GM18868 (cell line): ENCODE results near the gene LIX1L.
"Not testable (repeated sequence)": the region's sequence is repeated elsewhere in the genome, so short reads cannot be mapped to it uniquely, and the experiment has no call there.

Source experiments
- ATAC-seq: cut with Tn5 transposase; IDR thresholded peaks from one replicate; pipeline ENCODE4 v1.9.1; 2021; ENCODE audit warnings: mild to moderate bottlenecking, moderate library complexity; ENCODE audit not compliant: unreplicated experiment

LIX1L gene

GRCh38 chr1:145937436-145937835 is 20.4 kb downstream of the LIX1L start:
- no peak for ATAC-seq

DNA sequence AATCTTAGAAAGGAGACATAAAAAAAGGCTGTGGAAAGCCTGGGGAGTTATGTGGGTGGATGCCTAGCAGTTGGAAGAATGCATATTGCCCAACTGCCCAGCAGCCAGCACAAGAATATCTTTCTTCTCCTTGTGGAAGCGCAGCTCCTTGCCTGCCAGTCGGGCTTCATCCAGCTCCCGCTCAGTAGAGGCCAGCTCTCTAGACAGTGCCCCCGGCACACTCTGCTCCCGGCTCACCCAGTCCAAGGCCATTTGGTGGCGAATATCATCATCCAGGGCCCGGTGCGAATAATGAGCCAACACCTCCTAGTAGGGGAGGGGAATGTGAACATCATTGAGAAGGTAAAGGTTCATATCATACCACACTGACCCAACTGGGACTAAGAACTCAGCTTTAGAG is 21.6 kb downstream of the LIX1L start:
- ATAC-seq = no peak

- no peak for ATAC-seq
Measured at GRCh38 chr1:145935708-145936107, 22.1 kb downstream of the LIX1L start.

- ATAC-seq = not testable (repeated sequence)
Measured at GRCh38 chr1:145932522-145933009, 25.3 kb downstream of the LIX1L start.

DNA sequence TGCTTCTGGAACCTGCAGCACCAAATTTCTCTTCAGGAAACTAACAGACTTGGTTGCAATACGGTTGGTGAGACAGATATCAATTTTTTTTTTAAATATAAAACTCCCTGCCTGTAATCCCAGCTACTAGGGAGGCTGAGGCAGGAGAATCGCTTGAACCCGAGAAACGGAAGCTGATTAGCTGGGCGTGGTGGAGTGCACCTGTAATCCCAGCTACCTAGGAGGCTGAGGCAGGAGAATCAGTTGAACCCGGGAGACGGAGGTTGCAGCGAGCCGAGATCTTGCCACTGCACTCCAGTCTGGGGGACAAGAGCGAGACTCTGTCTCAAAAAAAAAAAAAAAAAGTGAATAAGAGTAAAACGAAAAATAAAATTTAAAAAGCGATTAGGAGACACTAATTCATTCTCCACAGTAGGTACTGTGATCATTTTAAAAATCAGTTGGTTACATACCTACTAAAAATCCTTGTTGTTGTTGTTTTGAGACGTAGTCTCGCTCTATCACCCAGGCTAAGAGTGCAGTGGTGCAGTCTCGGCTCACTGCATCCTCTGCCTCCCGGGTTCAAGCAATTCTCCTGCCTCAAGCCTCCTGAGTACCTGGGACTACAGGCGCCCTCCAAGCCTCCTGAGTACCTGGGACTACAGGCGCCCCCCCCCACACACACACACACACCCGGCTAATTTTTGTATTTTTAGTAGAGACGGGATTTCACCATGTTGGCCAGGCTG is 29.7 kb downstream of the LIX1L start:
- no peak for ATAC-seq

DNA sequence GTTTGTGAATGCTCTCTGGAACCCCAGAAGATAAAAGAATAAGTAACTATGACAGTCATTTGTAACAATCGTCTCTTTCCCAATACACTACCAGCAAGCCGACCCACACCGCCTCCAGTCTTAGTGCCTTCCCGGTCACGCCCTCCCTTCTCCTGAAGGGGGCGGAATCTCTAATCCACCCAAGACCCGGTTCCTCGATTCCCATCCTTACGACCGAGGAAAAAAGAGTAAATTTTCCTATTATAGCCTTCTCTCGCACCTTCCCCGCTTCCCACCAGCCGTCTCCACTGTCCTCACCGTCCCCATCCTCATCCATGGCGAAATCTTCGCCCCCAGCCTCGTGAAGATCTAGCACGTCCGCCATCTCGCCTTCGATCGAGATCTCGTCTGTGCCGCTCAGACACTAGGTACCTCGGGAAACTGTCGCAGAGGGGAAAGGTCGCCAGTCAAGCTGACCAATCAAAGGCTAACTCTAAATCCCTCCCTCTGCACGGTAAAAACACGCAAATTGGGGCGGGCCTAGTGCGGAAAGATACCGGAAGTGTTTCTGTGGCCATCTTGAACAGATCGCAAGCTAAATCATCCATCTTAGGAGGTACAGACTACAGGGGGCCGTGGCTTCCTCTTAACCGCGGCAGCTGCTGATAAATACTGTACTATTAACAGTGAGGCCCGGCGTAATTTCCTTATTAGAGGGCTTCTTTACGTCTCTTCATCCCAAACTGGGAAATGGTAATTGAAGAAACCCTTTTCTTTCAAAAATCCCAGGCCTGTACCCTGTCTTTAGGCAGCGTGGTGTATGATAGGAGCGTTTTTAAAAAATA is 30.5 kb downstream of the LIX1L start, which contains the start of gene RBM8A:
Gene RBM8A, minus strand, starts transcription at position 422 of the 824 bp plus-strand sequence. Its CDS starts 58 bp downstream, at position 364.
- peak; percentile 97 for ATAC-seq

- ATAC-seq = no peak
Measured at GRCh38 chr1:145926686-145927062, 31.1 kb downstream of the LIX1L start.

DNA sequence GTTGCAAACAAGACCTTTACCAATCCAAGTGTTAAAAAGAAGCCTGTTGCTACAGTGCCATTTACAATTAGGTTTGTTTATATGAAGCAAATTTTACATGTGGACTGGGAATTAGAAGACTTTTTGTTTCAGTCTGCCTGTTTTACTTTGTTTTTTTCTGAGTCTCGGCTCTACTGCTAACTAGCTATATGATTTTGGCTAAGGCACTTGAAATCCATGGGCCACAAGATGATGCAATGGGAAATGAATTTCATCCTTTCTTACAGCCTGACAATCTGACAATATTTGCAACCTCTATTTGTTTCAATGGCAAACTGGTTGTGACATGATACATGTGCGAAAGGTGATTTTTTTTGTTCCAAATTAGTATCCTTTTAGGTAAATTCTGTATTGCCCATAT is 35.6 kb downstream of the LIX1L start:
- ATAC-seq = no peak

GRCh38 chr1:145920297-145920696 is 37.5 kb downstream of the LIX1L start:
- not testable (repeated sequence) for ATAC-seq

DNA sequence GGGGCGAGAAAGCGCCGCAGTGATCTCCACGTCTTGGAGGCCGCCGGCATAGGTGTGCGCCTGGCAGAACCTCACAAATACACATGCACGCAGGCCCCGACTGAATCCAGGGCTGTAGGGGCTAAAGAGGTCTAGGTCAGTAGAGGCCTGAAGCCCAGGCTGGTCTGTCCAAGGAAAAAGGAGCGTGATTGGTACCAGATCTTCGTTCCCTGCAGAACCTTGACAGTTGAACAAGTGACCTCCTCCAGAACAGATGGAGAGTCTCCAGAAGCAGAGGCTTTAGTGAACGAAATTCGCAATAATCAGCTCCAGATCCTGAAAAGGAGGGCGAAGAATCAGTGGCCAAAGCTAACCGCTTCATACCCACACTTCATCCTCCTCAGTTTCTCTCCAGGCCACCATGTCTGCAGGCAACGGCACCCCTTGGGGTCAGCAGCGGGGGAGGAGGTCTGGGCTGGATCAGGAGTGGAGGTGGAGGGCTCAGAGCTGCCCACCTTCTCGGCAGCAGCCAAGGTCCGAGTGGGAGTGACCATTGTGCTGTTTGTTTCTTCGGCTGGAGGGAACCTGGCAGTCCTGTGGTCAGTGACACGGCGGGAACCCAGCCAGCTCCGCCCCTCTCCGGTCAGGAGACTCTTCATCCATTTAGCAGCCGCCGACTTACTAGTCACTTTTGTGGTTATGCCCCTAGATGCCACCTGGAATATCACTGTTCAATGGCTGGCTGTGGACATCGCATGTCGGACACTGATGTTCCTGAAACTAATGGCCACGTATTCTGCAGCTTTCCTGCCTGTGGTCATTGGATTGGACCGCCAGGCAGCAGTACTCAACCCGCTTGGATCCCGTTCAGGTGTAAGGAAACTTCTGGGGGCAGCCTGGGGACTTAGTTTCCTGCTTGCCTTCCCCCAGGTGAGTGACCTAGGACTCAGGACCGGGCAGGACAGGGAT is 38.6 kb downstream of the LIX1L start:
- ATAC-seq = no peak

DNA sequence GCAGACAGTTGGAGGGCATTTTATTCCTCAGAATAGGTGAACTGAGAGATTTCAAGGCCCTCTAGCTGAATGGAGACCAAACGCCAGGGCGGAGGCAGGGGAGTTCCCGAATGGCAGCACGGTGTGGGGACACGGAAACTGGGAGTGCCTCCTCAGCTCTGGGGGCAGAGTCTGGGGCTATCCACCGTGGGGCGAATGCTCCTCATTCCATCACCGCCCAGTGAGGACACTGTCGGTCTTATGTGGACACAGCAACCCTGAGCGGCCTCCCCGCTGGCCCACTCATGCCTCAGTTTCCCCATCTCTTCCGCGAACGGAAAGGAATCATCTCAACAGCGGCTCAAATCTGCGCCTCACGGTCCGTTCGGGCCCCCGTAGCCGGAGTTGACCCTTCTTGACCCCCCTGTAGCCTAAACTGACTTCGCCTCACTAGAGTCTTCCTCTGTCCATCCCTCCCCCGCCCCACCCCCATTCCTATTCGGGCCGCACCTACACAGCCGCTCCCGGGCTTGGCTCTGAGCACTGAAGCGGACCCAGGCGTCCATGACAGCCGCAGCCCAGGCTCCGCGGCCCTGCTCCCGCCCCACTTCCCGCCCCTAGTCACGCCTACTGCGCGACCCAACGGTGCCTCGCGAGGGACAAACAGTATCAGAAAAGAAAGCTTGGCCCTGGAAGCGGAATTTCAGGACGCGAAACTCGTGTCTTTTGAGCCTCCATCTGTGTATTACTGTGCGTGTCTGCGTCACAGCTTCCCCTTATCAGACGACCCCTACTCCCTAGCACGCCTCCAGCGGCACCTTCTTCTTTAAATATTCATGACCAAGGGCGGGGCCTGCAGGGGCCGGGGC is 39.4 kb downstream of the LIX1L start, which contains the start of gene PEX11B:
Gene PEX11B, minus strand, starts transcription at position 574 of the 848 bp plus-strand sequence. Its CDS starts 29 bp downstream, at position 545.
- ATAC-seq = peak; percentile 91

- no peak for ATAC-seq
Measured at GRCh38 chr1:145917595-145917994, 40.2 kb downstream of the LIX1L start.

DNA sequence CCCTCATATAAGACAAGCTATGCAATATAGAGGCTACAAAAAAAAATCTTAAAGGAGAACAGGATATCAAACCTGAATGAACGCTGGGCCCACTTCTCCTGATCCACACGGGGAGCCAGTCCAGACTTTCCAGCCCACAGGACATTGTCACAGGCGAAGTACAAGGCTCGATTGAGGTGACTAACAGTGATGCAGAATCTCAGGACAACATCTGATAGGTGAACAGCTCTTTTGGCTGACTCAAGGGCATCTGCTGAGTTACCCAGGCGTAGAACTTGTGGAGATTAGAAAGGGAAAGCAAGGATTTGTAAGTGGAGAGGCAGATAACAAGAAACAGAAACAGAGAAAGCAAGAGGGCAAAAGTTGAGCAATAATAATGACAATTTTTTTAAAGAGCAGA is 41.1 kb downstream of the LIX1L start:
- ATAC-seq = no peak

GRCh38 chr1:145912128-145912641 is 45.6 kb downstream of the LIX1L start:
- no peak for ATAC-seq

GRCh38 chr1:145908653-145909052 is 49.2 kb downstream of the LIX1L start:
- ATAC-seq = no peak

DNA sequence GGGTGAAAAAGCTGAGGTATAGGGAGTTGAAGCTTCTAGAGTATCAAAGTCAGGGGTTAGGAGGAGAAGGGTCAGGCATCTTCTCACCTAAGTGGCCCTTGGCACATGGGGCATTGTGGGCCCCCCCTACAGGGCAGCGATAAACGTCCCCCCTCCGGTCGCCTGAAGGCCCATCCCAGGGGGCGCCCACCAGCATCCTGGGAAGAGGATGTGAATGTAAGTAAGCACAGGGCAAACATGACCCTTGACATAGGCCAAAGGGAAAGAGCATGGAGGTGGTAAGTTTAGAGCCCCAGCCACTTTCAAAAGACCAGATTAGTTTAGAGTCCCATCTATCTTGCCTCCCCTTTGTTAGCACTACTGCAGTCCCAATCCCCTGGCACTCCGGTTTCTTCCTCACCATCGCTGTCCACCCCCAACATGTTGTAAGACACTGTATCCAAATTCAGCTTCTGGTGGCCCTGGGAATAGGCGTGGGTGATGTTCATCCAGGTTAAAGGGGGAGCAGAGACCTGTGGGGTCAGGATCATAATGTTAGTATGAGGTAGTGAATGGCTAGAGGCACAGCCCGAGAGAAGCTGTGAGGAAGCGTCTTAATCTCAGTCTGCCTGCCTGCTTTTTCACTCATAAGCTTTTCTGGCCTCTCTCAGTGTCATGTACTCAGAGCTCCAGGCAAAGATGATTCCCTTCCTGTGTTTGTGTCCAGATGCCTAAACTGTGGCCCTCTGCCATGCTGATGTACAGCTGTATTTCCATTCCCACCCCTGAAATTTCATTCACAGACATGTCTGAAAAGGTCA is 50.7 kb downstream of the LIX1L start:
- ATAC-seq = no peak

DNA sequence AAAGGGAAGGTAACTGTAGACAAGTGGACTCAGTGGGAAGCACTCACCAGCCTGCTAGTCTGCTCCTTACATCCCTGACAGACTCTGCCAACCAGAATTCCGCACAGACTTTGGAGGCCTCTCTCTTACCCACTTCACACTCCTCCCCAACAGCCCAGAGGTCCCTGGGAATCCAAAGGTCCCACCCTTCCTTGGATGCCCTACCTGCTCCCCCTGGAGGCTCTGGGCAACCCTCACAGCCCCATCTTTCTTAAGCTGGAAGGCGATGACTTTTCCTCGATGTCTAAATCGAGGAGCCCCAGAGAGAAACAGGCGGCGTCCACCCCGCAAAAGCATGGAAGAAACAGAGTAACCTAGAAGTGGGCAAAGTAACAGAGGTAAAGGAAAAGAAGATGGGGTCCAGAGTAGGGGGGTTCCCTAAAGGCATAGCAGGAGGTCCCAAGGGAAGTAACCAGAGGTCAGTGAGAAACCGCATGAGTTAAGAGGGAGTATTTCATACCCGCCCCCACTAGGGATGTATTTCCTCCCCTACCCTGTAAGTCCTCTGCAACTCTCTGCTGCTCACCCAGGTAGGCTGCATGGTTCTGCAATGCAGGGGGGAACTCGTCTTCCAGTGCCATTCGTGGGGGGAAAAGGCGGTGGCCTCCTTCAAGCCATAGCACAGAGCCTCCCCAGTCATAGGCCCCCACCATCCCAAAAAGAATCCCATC is 56.4 kb downstream of the LIX1L start:
- ATAC-seq = no peak

DNA sequence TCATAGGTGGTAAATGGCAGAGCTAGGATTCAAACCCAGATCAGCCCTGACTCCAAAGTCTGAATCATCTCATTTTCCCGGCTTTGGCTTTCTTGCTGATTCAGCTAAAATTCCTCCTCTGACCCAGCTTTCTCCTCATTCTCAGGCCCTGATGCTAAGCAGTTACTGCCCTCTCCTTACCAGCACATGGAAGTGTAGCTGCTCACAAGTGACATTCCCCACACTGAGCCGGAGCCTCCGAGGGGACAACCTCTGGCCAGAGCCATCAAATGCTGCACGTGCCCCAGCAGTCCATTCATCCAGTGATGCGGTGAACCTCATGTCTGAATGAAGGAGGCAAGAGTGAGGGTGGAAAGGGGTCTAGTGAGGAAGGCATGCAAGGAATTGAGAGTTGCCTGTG is 59.1 kb downstream of the LIX1L start:
- ATAC-seq = no peak
